WTC11 (cell line): ENCODE measurements around the gene MOB3B. TPM values are rescaled to one million over a fixed set of nuclear protein-coding genes. Genes with fewer than 3 reads are reported as not detected.

Source experiments
- ATAC-seq: fragments of 200-7000 bp; cut with Tn5 transposase; 2 replicates; pipeline ENCODE4 v1.10.0; 2021; ENCODE audit warnings: mild to moderate bottlenecking, moderate library complexity
- CTCF ChIA-PET: fragments of 300-600 bp; sonication (Branson Sonifier 250); formaldehyde crosslinking; loops from one replicate; lab custom pipeline; 2021; ENCODE audit warnings: antibody characterized with exemption; lab: Charles Lee
- POLR2A ChIA-PET: fragments of 350-600 bp; sonication (Branson Sonifier 250); formaldehyde crosslinking; loops from one replicate; lab custom pipeline; 2021; ENCODE audit warnings: antibody characterized with exemption; lab: Charles Lee
- DNase-seq: peaks from one replicate; pipeline ENCODE4 v3.0.0; 2021; ENCODE audit warnings: low spot score
- H3K27ac Mint-ChIP-seq: 2 replicates; pipeline ENCODE4 v1.8.0; 2021; ENCODE audit warnings: mixed read lengths
- H3K27me3 Mint-ChIP-seq: 2 replicates; pipeline ENCODE4 v1.8.0; 2021; ENCODE audit warnings: low read depth, mild to moderate bottlenecking, moderate library complexity, mixed read lengths
- H3K36me3 Mint-ChIP-seq: 2 replicates; pipeline ENCODE4 v1.8.0; 2021; ENCODE audit warnings: mixed read lengths
- H3K4me1 Mint-ChIP-seq: 2 replicates; pipeline ENCODE4 v1.8.0; 2022; ENCODE audit warnings: mixed read lengths
- H3K4me3 Mint-ChIP-seq: 2 replicates; pipeline ENCODE4 v1.8.0; 2021; ENCODE audit warnings: mild to moderate bottlenecking, moderate library complexity, mixed read lengths
- H3K9me3 Mint-ChIP-seq: 2 replicates; pipeline ENCODE4 v1.8.0; 2021; ENCODE audit warnings: mixed read lengths
- ARID4B ChIP-seq: sonication (generic); formaldehyde crosslinking; IDR thresholded peaks from 2 replicates; pipeline ENCODE4 v1.8.0; 2023; ENCODE audit warnings: missing genetic modification reagents, mild to moderate bottlenecking, borderline replicate concordance
- CREB1 ChIP-seq: sonication (generic); formaldehyde crosslinking; IDR thresholded peaks from 2 replicates; pipeline ENCODE4 v1.8.0; 2023; ENCODE audit warnings: mild to moderate bottlenecking, missing genetic modification reagents
- CREM ChIP-seq: sonication (generic); formaldehyde crosslinking; IDR thresholded peaks from 2 replicates; pipeline ENCODE4 v1.8.1; 2022; ENCODE audit warnings: mild to moderate bottlenecking, missing genetic modification reagents, moderate library complexity
- E2F1 ChIP-seq: sonication (generic); formaldehyde crosslinking; IDR thresholded peaks from 2 replicates; pipeline ENCODE4 v1.8.0; 2022; ENCODE audit warnings: mild to moderate bottlenecking, missing genetic modification reagents
- E2F5 ChIP-seq: sonication (generic); formaldehyde crosslinking; IDR thresholded peaks from 2 replicates; pipeline ENCODE4 v1.8.1; 2022; ENCODE audit warnings: mild to moderate bottlenecking, moderate library complexity, missing genetic modification reagents
- ELF4 ChIP-seq: sonication (generic); formaldehyde crosslinking; IDR thresholded peaks from 2 replicates; pipeline ENCODE4 v1.8.1; 2022; ENCODE audit warnings: low read depth, mild to moderate bottlenecking, moderate library complexity, missing genetic modification reagents
- ESRRA ChIP-seq: sonication (generic); formaldehyde crosslinking; IDR thresholded peaks from 2 replicates; pipeline ENCODE4 v1.8.1; 2022; ENCODE audit warnings: mild to moderate bottlenecking, missing genetic modification reagents, borderline replicate concordance
- HMGXB4 ChIP-seq: sonication (generic); formaldehyde crosslinking; IDR thresholded peaks from 2 replicates; pipeline ENCODE4 v1.8.1; 2023; ENCODE audit warnings: mild to moderate bottlenecking, moderate library complexity, missing genetic modification reagents
- KAT7 ChIP-seq: sonication (generic); formaldehyde crosslinking; IDR thresholded peaks from 2 replicates; pipeline ENCODE4 v1.8.1; 2023; ENCODE audit warnings: missing genetic modification reagents, mild to moderate bottlenecking, borderline replicate concordance
- MLX ChIP-seq: sonication (generic); formaldehyde crosslinking; IDR thresholded peaks from 2 replicates; pipeline ENCODE4 v1.8.1; 2023; ENCODE audit warnings: mild to moderate bottlenecking, missing genetic modification reagents, moderate library complexity
- NFATC4 ChIP-seq: fragments of 250-450 bp; sonication (Bioruptor Pico); IDR thresholded peaks from 2 replicates; pipeline ENCODE4 v1.9.0; 2021; ENCODE audit warnings: mild to moderate bottlenecking
- NFE2L1 ChIP-seq: sonication (generic); formaldehyde crosslinking; IDR thresholded peaks from 2 replicates; pipeline ENCODE4 v1.8.1; 2023; ENCODE audit warnings: missing genetic modification reagents
- PREB ChIP-seq: sonication (generic); formaldehyde crosslinking; IDR thresholded peaks from 2 replicates; pipeline ENCODE4 v1.8.1; 2022; ENCODE audit warnings: mild to moderate bottlenecking, missing genetic modification reagents, moderate library complexity, borderline replicate concordance
- RORB ChIP-seq: fragments of 250-450 bp; sonication (Bioruptor Pico); IDR thresholded peaks from 2 replicates; pipeline ENCODE4 v1.9.0; 2021; ENCODE audit warnings: mild to moderate bottlenecking
- SMAD3 ChIP-seq: sonication (generic); formaldehyde crosslinking; IDR thresholded peaks from 2 replicates; pipeline ENCODE4 v1.8.0; 2022; ENCODE audit warnings: missing genetic modification reagents, mild to moderate bottlenecking, borderline replicate concordance
- TEAD1 ChIP-seq: sonication (generic); formaldehyde crosslinking; IDR thresholded peaks from 2 replicates; pipeline ENCODE4 v1.8.0; 2022; ENCODE audit warnings: mild to moderate bottlenecking, missing genetic modification reagents
- USF1 ChIP-seq: sonication (generic); formaldehyde crosslinking; IDR thresholded peaks from 2 replicates; pipeline ENCODE4 v1.8.0; 2022; ENCODE audit warnings: mild to moderate bottlenecking, missing genetic modification reagents
- ZBTB21 ChIP-seq: sonication (generic); formaldehyde crosslinking; IDR thresholded peaks from 2 replicates; pipeline ENCODE4 v1.8.1; 2023; ENCODE audit warnings: mild to moderate bottlenecking, missing genetic modification reagents, borderline replicate concordance
- ZNF281 ChIP-seq: sonication (generic); formaldehyde crosslinking; IDR thresholded peaks from 2 replicates; pipeline ENCODE4 v1.8.0; 2023; ENCODE audit warnings: mild to moderate bottlenecking, missing genetic modification reagents
- ZNF317 ChIP-seq: sonication (generic); formaldehyde crosslinking; IDR thresholded peaks from 2 replicates; pipeline ENCODE4 v1.8.1; 2023; ENCODE audit warnings: low read depth, mild to moderate bottlenecking, moderate library complexity, missing genetic modification reagents, borderline replicate concordance
- ZNF671 ChIP-seq: fragments of 250-450 bp; sonication (Bioruptor Pico); IDR thresholded peaks from 2 replicates; pipeline ENCODE4 v1.8.0; 2021; ENCODE audit warnings: mild to moderate bottlenecking
- ZSCAN18 ChIP-seq: fragments of 250-450 bp; sonication (Bioruptor Pico); IDR thresholded peaks from 2 replicates; pipeline ENCODE4 v2.1.2; 2022; ENCODE audit warnings: mild to moderate bottlenecking, moderate library complexity
- total RNA-seq: library from RNA; stranded (reverse); gene quantifications from 3 replicates; pipeline ENCODE4 v1.2.3, GENCODE V29; 2021

MOB3B gene
- total RNA-seq, 1 experiment from 2014 or later, result 25.1 TPM

- TF ChIP-seq USF1 (CRISPR knock-in tag) (no peak), ELF4 (CRISPR knock-in tag) (no peak), KAT7 (CRISPR knock-in tag) (no peak), ZNF281 (CRISPR knock-in tag) (no peak), HMGXB4 (CRISPR knock-in tag) (no peak), ZNF317 (CRISPR knock-in tag) (no peak), CREB1 (no peak), ESRRA (no peak)
Measured at GRCh38 chr9:27408001-27408400, 121.6 kb downstream of the MOB3B start (continued).

- ChIA-PET POLR2A (no interaction called here), CTCF (interaction anchor here (2.1 kb wide), 1 partner anchor 9 kb away, joined by 5 read pairs; no protein-coding TSS in a partner anchor)
- no peaks in the 10 kb centered on the region for H3K27me3 Mint-ChIP-seq
- DNase-seq, result no peak
- H3K9me3 Mint-ChIP-seq, result peaks cover 10% of the 10 kb centered on the region
- H3K36me3 Mint-ChIP-seq, result peaks cover 3% of the 10 kb centered on the region; the same call in 1 of the 2 replicates
- H3K27ac Mint-ChIP-seq, result no peak overlapping the region
- no peak for ATAC-seq
- H3K4me3 Mint-ChIP-seq, result no peak overlapping the region
- peaks cover 38% of the 10 kb centered on the region for H3K4me1 Mint-ChIP-seq
- no peak for TF ChIP-seq ELF4 (CRISPR knock-in tag)
- TF ChIP-seq E2F5, result no peak
- no peak for TF ChIP-seq RORB (CRISPR knock-in tag)
- TF ChIP-seq NFATC4, result no peak
- TF ChIP-seq E2F1, result no peak
- TF ChIP-seq TEAD1 (CRISPR knock-in tag), result no peak
- TF ChIP-seq SMAD3, result no peak
- no peak for TF ChIP-seq ARID4B (CRISPR knock-in tag)
- TF ChIP-seq MLX, result no peak
- TF ChIP-seq ZSCAN18 (CRISPR knock-in tag), result no peak
- TF ChIP-seq CREM (CRISPR knock-in tag), result no peak
- no peak for TF ChIP-seq NFE2L1 (CRISPR knock-in tag)
- TF ChIP-seq CREB1, result no peak
- no peak for TF ChIP-seq ZBTB21 (CRISPR knock-in tag)
- TF ChIP-seq ZNF671 (CRISPR knock-in tag), result no peak
- no peak for TF ChIP-seq PREB (CRISPR knock-in tag)
Measured at GRCh38 chr9:27407491-27407890, 122.1 kb downstream of the MOB3B start.
